HG03064 (cell line): Measurements from ENCODE around the gene ANKRD13D.

Source experiments
- ATAC-seq: cut with Tn5 transposase; IDR thresholded peaks from one replicate; pipeline ENCODE4 v1.9.1; 2021; ENCODE audit warnings: low read depth; ENCODE audit not compliant: unreplicated experiment

ANKRD13D gene

GRCh38 chr11:67301313-67301921, 12.3 kb downstream of the ANKRD13D start:
- no peak for ATAC-seq

- no peak for ATAC-seq
Measured at GRCh38 chr11:67301951-67302516, 12.9 kb downstream of the ANKRD13D start.

GRCh38 chr11:67302571-67303131, 13.5 kb downstream of the ANKRD13D start:
- ATAC-seq, result no peak

- ATAC-seq, result no peak
Measured at GRCh38 chr11:67303132-67303834, 14.2 kb downstream of the ANKRD13D start, which contains the start of gene SSH3. TSS of gene SSH3 (plus strand) at chr11:67303530. CDS start at chr11:67303626, 96 bp downstream.

- ATAC-seq, result no peak
Measured at GRCh38 chr11:67303835-67304411, 14.8 kb downstream of the ANKRD13D start.

GRCh38 chr11:67304511-67305113, 15.5 kb downstream of the ANKRD13D start:
- no peak for ATAC-seq

- no peak for ATAC-seq
Measured at GRCh38 chr11:67306769-67307544, 17.9 kb downstream of the ANKRD13D start.

GRCh38 chr11:67307545-67308001, 18.5 kb downstream of the ANKRD13D start:
- no peak for ATAC-seq

- no peak for ATAC-seq
Measured at GRCh38 chr11:67308031-67308866, 19.1 kb downstream of the ANKRD13D start.

- ATAC-seq, result no peak
Measured at GRCh38 chr11:67309166-67309565, 20.1 kb downstream of the ANKRD13D start.

GRCh38 chr11:67309661-67310061, 20.6 kb downstream of the ANKRD13D start:
- no peak for ATAC-seq

- no peak for ATAC-seq
Measured at GRCh38 chr11:67310246-67311050, 21.3 kb downstream of the ANKRD13D start.

- ATAC-seq, result no peak
Measured at GRCh38 chr11:67311051-67311555, 22.0 kb downstream of the ANKRD13D start.

GRCh38 chr11:67311556-67312082, 22.5 kb downstream of the ANKRD13D start:
- no peak for ATAC-seq

- no peak for ATAC-seq
Measured at GRCh38 chr11:67312187-67313021, 23.3 kb downstream of the ANKRD13D start.

GRCh38 chr11:67313125-67313890, 24.2 kb downstream of the ANKRD13D start:
- ATAC-seq, result no peak
